ENCODE measurements around the gene C3orf52.

C3orf52 gene

DNA sequence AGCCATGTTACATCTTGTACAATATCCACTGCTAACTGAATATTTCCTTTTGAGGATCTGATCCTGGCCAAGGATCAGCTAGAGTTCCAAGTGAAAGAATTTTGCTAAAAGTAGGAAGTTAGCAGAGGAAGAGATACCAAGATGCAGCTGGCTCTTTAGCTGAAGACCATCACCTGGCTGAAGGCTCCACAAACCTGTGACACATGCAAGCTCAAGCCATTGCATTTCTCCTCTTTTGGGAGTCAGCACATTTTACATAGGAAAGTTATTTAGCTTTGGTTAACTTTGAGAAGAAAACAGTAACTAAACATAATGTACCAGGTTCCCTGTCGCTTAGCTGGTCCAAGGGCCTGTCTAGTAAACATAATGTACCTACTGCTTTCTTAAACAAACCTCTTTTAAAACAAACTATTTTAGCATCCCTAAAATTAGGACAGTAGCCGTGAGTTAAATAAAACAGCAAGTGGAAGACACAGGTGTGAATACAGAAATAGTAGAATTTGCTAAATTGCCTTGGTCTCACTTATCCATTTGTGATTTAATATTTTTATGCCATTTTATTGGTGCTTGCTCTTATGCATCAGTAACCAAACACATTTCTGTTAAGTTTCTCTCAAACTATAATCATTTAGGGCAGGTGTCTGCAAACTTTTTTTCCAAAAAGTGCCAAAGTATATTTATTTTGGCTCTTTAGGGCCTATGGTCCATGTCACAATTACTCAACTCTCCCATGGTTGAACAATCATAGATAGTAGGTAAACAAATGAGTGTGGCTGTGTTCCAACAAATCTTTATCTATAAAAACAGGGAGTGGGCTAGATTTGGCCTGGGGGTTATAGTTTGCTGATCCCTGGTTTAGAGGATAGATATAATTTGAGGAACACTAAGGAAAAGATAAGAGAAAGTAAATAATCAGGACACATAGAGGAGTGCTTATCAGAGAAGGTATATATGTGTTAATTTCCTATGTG, 35.7 kb downstream of the C3orf52 start:
- no peak for DNase-seq

DNA sequence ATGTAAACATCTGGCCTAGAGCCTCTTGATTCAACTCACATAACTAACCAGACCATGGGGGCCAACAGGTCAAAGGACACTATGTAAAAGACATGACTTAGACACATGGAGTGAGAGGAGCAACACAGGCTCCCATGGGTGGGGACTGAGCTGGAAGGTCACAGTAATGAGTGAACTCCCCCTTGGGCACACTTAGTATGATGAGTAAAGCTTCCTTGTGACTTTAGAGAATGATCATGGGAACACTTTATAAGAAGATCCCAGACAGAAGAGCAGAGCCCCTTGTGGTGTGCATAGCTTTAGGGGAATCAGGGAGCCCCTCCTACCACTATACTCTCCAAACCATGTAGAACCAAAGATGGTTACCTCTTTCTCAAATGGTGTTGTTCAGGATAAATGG, 36.7 kb downstream of the C3orf52 start:
- DNase-seq, result no peak

DNA sequence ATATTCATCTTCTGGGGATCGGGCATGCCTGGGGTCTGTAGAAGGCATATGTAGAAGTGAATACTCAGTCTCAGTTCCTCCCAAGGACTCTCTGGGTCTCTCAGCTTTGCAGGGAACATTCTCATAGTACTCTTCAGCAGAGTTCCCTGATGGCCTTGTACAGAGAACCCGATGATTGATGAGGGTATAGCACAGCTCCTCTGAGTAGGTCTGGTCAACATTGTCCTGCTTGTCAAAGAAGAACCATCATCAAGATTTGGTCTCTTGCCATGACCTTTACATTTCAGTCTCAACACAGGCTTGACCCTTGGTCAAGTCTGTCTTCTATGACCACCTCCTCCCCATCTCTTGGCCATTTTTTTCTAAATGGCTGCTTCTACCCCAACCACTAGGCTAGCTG, 37.4 kb downstream of the C3orf52 start:
- no peak for DNase-seq

DNA sequence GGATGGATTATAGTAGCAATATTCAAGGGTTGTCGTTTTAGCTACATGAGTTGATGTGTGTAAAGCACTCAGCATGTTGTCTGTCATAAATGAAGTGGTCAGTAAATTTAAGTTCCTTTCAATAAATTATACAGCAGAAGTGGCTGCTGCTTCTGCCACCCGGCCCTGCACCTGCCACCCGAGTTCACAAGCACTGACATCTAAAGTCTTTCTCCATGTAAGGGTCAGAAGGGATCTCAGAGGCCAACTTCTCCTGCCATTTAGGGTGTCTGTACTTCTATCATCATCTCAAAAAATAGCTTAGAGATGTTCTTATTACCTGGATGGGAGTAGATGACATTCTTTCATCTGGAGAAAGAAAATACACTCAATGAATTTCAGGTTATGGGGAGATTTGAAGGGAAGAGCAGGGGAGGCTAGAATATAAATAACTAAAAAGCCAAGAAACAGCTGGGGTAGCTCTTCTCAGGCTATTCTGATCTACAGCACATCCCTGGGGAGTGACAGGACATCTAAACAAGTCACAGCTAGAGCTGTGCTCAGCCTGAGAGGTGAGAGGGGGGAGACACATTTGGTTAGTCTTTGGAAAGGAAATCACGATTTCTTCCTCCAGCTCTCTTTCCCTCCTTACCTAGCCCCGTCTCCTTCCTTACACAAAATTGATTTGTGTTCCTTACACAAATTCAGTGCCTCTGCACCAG, 38.9 kb downstream of the C3orf52 start:
- DNase-seq, result no peak

DNA sequence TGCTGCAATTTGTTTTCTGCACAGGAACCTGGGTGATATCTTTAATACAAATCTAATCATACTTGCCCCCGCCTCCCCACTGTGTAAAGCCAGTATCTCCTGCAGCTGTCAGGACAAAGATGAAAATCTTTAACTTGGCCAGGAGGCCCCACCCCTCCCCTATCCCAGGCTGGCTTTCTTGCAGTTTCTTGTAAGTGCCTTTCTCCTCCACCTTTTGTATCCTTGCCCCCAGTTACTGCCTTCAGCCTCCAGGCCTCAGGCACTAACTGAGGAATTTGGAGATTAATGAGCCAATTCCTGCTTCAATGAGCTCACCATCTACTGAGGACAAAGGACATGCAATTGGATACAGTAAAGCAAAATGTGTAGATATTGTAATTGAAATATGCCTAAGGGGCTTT, 40.3 kb downstream of the C3orf52 start:
- no peak for DNase-seq

DNA sequence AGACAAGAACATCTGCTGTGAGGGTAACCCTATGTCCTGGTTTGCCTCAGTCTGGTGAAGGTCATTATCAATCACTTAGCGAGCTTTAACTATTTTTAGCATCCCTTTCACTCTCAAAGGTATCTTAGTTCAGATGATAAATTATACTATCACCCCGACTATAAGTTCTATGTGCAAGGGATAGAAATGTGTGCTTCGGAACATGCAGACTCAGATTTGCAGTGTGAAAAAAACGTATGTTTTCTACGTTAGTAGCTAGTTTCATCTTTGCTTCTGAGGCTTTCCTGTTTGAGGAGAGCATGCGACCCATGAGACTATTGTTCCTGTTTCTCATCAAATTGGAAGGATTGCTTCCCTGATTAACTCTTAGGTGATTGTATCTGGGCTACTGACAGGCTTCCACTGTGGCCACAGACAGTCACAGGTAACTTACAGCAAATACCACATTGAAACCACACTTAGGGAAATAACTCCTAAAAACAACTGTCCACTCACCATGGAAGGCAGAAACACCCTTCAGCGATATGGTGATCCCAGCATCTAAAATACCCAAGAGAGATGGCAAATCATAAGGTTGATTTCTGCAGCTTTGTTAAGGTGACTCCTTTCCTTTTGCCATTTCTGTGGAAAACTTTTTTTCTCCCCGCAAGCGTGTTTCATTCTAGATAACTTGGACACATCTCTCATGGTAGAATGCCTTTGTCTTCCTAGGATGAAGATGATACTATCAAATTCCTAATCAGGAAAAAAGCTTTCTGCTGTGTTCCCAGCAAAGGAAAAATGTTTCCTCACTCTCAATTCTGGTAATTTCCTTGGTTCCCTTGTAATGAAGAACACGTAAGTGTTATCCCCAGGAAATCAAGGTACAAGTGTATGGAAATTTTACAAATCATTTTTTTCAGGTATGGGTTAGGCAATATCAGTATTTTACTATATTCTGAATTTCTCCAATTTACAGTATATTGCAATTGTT, 41.6 kb downstream of the C3orf52 start:
- DNase-seq, result no peak

DNA sequence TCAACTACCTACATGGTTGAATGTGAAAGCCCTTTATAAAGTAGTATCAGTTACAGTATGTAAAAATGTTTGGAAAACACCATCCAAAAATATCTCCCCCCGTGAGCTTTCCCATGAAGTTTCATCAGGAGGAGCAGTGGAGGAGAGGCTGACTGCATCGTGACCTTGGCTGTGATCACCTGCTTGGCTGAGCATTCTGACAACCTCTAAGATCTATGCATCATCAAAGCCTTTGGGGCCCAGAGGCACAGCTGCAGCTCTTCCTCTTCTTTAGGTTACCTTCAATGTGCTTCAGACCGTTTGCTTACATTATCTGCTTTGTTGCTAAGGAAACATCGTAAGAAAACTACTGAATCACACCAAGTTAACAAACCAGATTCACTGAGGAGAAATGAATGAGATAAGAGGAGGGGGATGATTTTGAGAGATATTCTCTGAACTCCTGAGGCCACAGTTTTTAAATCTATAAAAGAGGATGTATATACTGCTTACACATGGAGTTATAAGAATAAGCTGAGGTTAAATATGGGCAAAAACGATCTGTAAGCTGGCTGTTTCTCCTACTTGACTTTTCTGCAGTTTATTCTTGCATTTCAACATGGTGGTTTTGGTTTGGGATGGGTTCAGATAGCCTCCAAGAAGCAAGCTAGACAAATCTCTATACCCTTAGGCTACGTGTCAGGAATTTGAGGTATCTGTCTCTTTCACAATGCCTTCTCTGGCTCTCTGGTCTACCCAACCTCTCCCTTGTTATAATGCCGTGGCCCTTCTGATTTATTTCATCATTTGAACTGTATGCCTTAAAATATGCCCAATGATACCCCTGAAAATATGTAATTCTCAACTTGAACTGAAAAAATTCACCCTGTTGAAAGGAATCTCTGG, 42.9 kb downstream of the C3orf52 start:
- no peak for DNase-seq

DNA sequence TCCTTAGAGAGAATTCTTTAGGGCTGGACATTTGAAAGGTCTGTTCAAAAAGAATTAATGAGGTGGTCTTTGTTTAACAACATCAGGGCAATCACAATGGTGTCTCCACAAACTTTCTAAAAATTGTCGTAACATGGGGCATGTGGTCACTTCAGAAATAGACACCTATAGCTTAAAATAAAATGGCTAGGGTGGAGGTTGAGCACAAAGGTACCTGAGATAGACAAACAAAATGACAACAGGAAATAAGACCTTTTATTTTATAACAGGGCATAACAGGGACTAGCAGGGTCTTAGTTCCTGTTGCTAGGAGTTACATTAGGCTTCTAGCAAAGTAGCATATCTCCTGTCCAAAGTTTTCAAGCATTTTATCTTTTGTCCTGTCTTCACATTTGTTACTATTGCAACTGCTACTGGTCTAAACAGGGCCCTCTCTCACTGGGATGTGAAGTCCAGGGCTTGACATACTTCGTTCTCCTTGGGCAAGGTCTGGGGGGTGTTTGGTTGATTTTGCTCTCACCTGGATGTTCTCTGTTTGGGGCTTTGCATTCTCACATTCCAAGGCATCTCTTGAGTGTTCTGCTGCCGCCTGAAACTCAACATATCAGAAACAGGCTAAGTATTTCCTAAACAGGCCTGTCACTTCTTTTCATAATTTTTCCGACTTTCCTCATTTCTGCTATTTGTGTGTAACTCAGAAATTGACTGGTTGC, 43.9 kb downstream of the C3orf52 start:
- DNase-seq, result no peak

DNA sequence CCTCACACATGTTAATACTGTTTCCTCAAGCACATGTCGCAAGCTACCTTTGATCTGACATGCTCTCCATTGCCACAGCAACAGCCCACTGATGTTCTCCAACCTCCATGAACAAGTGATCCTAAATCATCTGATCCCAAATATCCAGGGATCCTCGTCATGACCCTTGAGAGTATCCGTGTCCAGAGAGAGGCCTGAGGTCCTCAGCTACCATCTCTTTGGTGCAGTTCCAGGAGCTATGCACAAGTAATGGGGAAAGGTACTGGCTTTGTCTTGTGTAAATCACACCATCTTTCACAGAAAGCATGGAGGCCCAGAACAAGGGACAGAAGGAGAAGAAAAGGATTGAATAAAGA, 44.4 kb downstream of the C3orf52 start:
- no peak for DNase-seq

DNA sequence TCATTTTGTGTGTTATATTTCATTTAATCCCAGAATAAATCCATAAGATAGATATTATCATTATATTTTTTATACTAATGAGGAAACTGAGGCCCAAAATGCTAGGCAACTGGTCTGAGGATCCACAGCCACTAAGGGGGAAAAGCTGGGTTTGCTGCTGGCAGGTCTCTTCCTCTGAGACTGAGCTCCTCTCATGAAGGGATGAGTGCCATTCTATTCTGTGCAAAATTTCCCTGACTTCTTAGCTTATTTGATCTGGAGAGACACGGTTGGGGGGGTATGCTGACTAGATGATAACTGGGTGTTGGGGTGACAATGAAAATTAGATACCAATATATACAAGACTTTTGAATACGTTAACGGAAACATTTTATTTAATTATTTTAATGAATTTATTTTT, 44.9 kb downstream of the C3orf52 start:
- DNase-seq, result no peak

DNA sequence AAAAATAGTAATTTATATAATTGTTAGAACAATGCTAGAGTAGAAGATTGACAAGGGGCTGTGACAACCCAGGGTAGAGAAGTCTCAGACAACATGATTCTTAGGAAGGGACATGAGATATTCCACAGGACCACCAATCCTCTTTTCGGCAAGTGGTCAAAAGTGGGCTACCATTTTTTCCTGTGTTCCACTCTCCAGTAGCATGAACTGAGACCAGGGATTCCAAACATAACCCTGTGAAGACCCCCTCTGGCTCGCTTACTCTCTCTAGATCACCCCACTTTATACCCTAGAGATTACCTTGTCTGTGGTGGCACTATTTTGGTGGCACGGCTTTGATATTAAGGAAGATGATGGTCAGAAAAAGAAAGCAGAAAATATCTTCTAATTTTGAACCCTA, 45.9 kb downstream of the C3orf52 start:
- no peak for DNase-seq

DNA sequence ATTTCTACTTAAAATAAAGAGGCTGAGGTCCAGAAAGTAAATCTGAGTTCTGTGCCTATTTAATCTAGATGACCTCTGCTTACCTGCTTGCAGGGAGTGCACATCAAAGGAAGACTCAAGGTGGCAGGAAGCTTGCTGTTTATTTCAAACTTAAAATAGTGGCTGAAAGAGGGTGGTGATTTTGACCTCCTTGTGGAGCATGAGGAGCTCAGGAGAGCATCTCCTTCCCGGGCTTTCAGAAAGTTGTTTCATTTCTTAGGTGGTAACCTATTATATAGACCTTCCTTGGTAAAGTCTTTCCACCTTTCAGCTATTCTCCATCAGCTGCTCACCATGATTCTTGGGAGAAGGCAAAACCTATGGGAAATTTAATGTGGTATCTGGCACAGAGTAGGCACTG, 46.4 kb downstream of the C3orf52 start:
- no peak for DNase-seq

DNA sequence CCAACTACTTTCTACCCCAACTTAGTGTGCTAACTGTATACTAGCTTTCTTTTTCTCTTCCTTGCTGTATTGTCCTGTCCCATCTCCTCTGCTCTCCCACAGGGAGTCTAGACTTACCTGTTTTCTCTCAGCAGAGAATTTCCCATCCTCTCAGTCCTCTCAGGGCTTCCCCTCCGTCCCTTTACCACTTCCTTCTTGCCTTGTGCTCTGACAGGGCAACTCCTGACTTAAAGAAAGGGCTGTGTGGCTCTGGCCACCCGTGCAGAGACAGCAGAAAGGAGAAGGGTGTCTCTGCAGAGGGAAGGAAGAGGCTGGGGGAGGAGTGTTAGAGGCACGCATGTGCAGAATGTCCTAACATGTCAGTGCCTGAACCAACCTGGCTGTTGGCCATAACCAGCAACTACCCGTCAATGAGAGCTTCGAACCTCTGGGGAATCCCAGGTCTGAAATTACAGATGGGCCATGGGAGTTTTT, 46.8 kb downstream of the C3orf52 start, which contains the start of gene GCSAM:
Gene GCSAM, minus strand, starts transcription at position 274 of the 474 bp plus-strand sequence. Its CDS starts 128 bp downstream, at position 146.
- no peak for DNase-seq

DNA sequence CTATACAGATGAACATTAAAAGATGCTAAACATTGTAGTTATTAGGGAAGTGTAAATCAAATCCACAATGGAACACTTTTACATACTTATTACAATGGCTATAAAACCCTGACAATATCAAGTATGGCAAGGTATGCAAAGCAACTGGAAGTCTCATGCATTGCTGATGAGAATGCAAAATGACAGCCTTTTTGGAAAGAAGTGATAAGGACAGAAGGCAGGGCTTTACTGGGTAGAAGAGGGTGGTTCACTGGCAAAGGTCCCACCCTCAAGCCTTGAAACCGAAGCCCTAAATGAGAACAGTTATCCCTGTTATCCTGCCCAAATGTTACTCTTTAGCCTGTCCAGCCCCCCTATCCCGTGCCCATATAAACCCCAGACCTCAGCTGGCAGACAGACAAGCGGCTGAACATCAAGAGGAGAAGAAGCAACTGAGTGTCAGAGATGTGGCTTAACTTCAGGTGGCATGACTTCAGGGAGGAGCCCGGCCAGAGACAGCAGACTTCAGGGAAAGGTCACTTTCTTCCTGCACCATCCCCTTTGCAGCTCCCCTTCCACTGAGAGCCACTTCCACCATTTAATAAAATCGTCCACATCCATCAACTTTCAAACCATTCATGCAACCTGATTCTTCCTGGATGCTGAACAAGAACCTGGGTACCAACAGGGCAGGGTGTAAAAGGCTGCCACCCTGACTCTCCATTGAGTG, 47.6 kb downstream of the C3orf52 start:
- DNase-seq, result no peak

DNA sequence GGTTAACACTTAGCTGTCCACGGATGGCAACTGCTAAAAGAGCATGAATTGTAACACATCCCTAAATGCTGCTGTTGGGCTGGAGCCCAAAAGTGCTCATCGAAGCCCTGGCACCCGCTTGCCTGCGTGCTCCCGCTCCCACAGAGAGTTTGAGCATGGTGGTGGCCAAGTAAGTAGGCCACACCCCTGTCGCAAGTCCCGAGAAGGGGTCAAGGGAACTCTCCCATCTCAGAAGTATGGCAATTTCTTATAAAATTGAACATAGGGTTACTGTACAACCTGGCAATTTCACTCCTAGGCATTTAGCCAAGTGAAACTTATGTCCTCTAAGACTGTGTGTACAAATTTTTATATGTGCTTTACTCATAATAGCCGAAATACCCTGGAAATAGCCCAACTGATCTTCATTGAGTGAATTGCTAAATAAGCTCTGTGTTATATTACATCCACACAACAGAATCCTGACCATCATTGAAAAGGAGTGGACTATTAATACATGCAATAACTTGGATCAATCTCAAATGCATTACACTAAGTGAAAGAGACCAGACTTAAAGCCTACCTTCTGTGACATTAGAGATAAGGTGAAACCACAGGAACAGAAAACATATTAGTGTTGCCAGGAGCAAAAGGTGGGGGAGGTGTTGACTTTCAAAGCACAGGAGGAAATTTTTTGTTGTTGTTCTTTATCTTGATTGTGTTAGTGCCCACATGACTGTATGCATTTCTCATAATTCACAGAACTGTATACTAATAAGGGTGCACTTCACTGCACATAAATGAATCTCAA, 48.3 kb downstream of the C3orf52 start:
- DNase-seq, result no peak

DNA sequence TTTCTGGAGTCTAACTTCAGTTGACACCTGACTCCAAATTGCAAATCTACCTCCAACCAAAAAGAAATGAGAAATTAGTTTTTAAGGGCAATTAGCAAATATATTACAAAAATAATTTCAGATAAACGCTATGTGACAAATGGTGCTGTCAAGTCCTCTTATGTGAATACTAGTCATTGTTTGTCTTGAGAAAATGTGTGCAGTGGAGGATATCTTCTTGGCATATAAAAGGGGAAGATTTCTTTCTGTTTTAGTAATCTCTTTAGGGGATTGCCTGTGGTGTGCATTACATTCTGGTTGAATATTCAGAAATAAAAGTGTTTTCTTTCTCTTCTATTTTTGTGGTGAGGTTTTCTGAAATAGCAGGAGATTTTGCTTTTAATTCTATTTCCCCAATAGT, 49.9 kb downstream of the C3orf52 start:
- no peak for DNase-seq

DNA sequence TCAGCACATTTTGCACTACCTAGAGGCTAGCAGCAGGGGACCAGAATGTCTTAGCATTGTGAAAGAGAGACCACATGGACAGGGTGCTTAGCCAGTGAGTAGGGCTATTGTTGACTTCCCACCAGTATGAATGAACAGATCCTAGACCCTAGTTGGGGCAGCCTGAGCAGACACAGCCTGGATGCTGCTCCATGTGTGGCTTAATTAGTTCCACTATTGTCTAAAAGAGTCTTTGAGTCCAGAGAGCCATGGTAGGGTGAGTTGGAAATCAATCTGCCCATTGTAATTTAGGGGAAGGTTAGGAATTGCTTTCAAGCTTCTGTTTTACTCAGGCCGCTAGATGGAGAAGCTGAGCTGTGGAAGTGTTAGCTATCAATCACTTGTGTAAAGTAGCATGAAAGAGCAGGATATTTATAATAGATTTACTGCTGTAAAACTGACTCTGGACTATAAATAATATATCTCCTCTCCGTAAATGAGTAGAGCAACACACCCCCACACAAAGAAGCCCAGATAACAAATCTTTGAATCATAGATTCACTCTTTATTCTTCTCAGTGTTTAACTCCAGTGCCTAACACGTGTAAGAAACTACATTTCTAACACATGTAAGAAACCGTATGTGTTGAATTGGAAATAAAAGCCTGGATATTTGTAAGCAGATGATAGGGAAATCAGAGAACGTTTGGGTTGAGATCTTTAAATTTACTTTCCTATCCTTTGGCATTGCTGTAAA, 50.9 kb downstream of the C3orf52 start:
- DNase-seq, result no peak

DNA sequence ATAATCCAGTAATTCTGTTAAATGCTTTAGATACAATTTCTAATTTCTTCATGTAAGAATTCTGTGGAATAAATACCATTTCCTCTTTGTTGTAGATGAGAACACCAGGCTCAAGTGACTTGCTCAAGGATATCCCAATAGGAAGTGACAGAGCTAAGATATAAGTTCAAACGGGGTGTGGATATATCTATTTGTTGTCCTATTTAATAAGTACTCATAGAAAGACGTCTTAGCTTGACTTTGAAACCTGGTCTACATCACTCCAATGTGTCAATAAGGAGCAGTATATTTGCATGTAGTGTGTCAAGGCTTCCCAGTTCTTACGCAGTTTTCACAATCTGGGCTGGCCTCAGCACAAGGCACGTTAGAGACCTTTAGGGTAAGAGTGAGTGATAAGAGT, 51.6 kb downstream of the C3orf52 start:
- no peak for DNase-seq
